Memory B cell (primary cell): ENCODE data around the gene RING1.

ENCODE experiments used
- ATAC-seq: fragments of 150-1000 bp; cut with Tn5 transposase; 2 replicates; pipeline ENCODE4 v1.10.0; 2021; ENCODE audit warnings: low read depth, mild to moderate bottlenecking, moderate library complexity
- DNase-seq, 2 donors: peaks; one replicate each; pipeline ENCODE4 v3.0.0; 2022; ENCODE audit warnings: low spot score in 2 of 2
- H3K27ac Mint-ChIP-seq: one replicate; pipeline ENCODE4 v1.8.0; 2022; ENCODE audit warnings: mild to moderate bottlenecking, moderate library complexity, mixed read lengths
- H3K27me3 Mint-ChIP-seq: one replicate; pipeline ENCODE4 v1.8.0; 2022; ENCODE audit warnings: mixed read lengths
- H3K36me3 Mint-ChIP-seq: one replicate; pipeline ENCODE4 v1.8.0; 2022; ENCODE audit warnings: mild to moderate bottlenecking, mixed read lengths
- H3K4me1 Mint-ChIP-seq: one replicate; pipeline ENCODE4 v1.8.0; 2022; ENCODE audit warnings: mixed read lengths
- H3K4me3 Mint-ChIP-seq: one replicate; pipeline ENCODE4 v1.8.0; 2022; ENCODE audit warnings: mild to moderate bottlenecking, moderate library complexity, mixed read lengths
- H3K9me3 Mint-ChIP-seq: one replicate; pipeline ENCODE4 v1.8.0; 2022; ENCODE audit warnings: mixed read lengths

The RING1 gene

GRCh38 chr6:33193619-33194018, 14.7 kb upstream of the RING1 start:
- H3K9me3 Mint-ChIP-seq: no peaks in the 10 kb centered on the region
- DNase-seq (no peak), ATAC-seq (no peak)
- peaks cover 16% of the 10 kb centered on the region for H3K27me3 Mint-ChIP-seq
- no peak overlapping the region for H3K4me3 Mint-ChIP-seq
- H3K36me3 Mint-ChIP-seq: peaks cover 26% of the 10 kb centered on the region
- H3K4me1 Mint-ChIP-seq: peaks cover 25% of the 10 kb centered on the region
- H3K27ac Mint-ChIP-seq: no peak overlapping the region

GRCh38 chr6:33194431-33194979, 13.8 kb upstream of the RING1 start:
- peaks cover 34% of the 10 kb centered on the region for H3K4me1 Mint-ChIP-seq
- H3K9me3 Mint-ChIP-seq: no peaks in the 10 kb centered on the region
- H3K36me3 Mint-ChIP-seq: peaks cover 26% of the 10 kb centered on the region
- peaks cover 16% of the 10 kb centered on the region for H3K27me3 Mint-ChIP-seq
- no peak overlapping the region for H3K4me3 Mint-ChIP-seq
- no peak for ATAC-seq
- H3K27ac Mint-ChIP-seq: no peak overlapping the region
- DNase-seq: no peak

GRCh38 chr6:33195304-33196165, 12.8 kb upstream of the RING1 start:
- Mint-ChIP-seq H3K4me1 (peaks cover 35% of the 10 kb centered on the region), H3K4me3 (no peak overlapping the region), H3K36me3 (peaks cover 26% of the 10 kb centered on the region), H3K27me3 (peaks cover 10% of the 10 kb centered on the region), H3K9me3 (no peaks in the 10 kb centered on the region), H3K27ac (no peak overlapping the region)
- DNase-seq: no peak
- no peak for ATAC-seq

- no peak overlapping the region for H3K27ac Mint-ChIP-seq
- peaks cover 2% of the 10 kb centered on the region for H3K27me3 Mint-ChIP-seq
- DNase-seq (peak in 1 of 2 donors; percentile 49), ATAC-seq (peak; percentile 24)
- peaks cover 48% of the 10 kb centered on the region for H3K4me1 Mint-ChIP-seq
- H3K9me3 Mint-ChIP-seq: no peaks in the 10 kb centered on the region
- H3K4me3 Mint-ChIP-seq: no peak overlapping the region
- H3K36me3 Mint-ChIP-seq: peaks cover 34% of the 10 kb centered on the region
Measured at GRCh38 chr6:33197431-33198048, 10.8 kb upstream of the RING1 start.

GRCh38 chr6:33198159-33198852, 10.0 kb upstream of the RING1 start:
- DNase-seq (no peak), ATAC-seq (no peak)
- peak overlapping the region; percentile 99 for H3K4me3 Mint-ChIP-seq
- H3K27ac Mint-ChIP-seq: peak overlapping the region; percentile 77
- no peaks in the 10 kb centered on the region for H3K9me3 Mint-ChIP-seq
- H3K36me3 Mint-ChIP-seq: peaks cover 42% of the 10 kb centered on the region
- no peaks in the 10 kb centered on the region for H3K27me3 Mint-ChIP-seq
- peaks cover 46% of the 10 kb centered on the region for H3K4me1 Mint-ChIP-seq

- H3K4me3 Mint-ChIP-seq: peak overlapping the region; percentile 99
- H3K27ac Mint-ChIP-seq: peak overlapping the region; percentile 77
- no peaks in the 10 kb centered on the region for H3K9me3 Mint-ChIP-seq
- H3K36me3 Mint-ChIP-seq: peaks cover 43% of the 10 kb centered on the region
- H3K27me3 Mint-ChIP-seq: no peaks in the 10 kb centered on the region
- ATAC-seq (no peak), DNase-seq (no peak)
- H3K4me1 Mint-ChIP-seq: peaks cover 49% of the 10 kb centered on the region
Measured at GRCh38 chr6:33198853-33199436, 9.4 kb upstream of the RING1 start.

- no peak for DNase-seq
Measured at GRCh38 chr6:33199687-33200218, 8.5 kb upstream of the RING1 start.

GRCh38 chr6:33200219-33201146, 7.8 kb upstream of the RING1 start, which contains the start of the genes RXRB and SLC39A7:
Gene RXRB, minus strand, starts transcription at chr6:33200665. Its CDS starts 189 bp downstream, at chr6:33200476.
Gene SLC39A7, plus strand, starts transcription at chr6:33200867. Its CDS starts 379 bp downstream, at chr6:33201246.
- Mint-ChIP-seq H3K27me3 (no peaks in the 10 kb centered on the region), H3K27ac (peak within 1 kb of the TSS; percentile 95), H3K9me3 (no peaks in the 10 kb centered on the region), H3K4me3 (peak within 1 kb of the TSS; percentile 99), H3K36me3 (peaks cover 34% of the 10 kb centered on the region), H3K4me1 (peaks cover 59% of the 10 kb centered on the region)
- DNase-seq (peak; percentile 88 to 95), ATAC-seq (peak; percentile 78)

More at GRCh38 chr6:33199687-33200218, 8.5 kb upstream of the RING1 start:
- Mint-ChIP-seq H3K27ac (peak overlapping the region; percentile 95), H3K36me3 (peaks cover 38% of the 10 kb centered on the region), H3K4me1 (peaks cover 54% of the 10 kb centered on the region), H3K9me3 (no peaks in the 10 kb centered on the region), H3K27me3 (no peaks in the 10 kb centered on the region), H3K4me3 (peak overlapping the region; percentile 99)
- ATAC-seq: peak; percentile 4

- peak overlapping the region; percentile 99 for H3K4me3 Mint-ChIP-seq
- H3K4me1 Mint-ChIP-seq: peaks cover 60% of the 10 kb centered on the region
- H3K36me3 Mint-ChIP-seq: peaks cover 27% of the 10 kb centered on the region
- H3K27me3 Mint-ChIP-seq: no peaks in the 10 kb centered on the region
- DNase-seq (no peak), ATAC-seq (no peak)
- H3K27ac Mint-ChIP-seq: peak overlapping the region; percentile 95
- no peaks in the 10 kb centered on the region for H3K9me3 Mint-ChIP-seq
Measured at GRCh38 chr6:33201147-33201545, 7.2 kb upstream of the RING1 start.

- Mint-ChIP-seq H3K9me3 (no peaks in the 10 kb centered on the region), H3K27ac (no peak overlapping the region), H3K36me3 (peaks cover 22% of the 10 kb centered on the region), H3K4me1 (peaks cover 60% of the 10 kb centered on the region), H3K4me3 (peak overlapping the region; percentile 99), H3K27me3 (no peaks in the 10 kb centered on the region)
- no peak for ATAC-seq
- no peak for DNase-seq
Measured at GRCh38 chr6:33201935-33202334, 6.4 kb upstream of the RING1 start.

- Mint-ChIP-seq H3K4me3 (peak overlapping the region; percentile 29), H3K36me3 (peaks cover 19% of the 10 kb centered on the region), H3K27ac (no peak overlapping the region), H3K4me1 (peaks cover 57% of the 10 kb centered on the region), H3K9me3 (no peaks in the 10 kb centered on the region), H3K27me3 (no peaks in the 10 kb centered on the region)
- DNase-seq (no peak), ATAC-seq (no peak)
Measured at GRCh38 chr6:33202799-33203198, 5.5 kb upstream of the RING1 start.

GRCh38 chr6:33203443-33204164, 4.7 kb upstream of the RING1 start:
- Mint-ChIP-seq H3K9me3 (no peaks in the 10 kb centered on the region), H3K4me1 (peaks cover 50% of the 10 kb centered on the region), H3K36me3 (peaks cover 16% of the 10 kb centered on the region), H3K27me3 (no peaks in the 10 kb centered on the region), H3K27ac (no peak overlapping the region), H3K4me3 (peak overlapping the region; percentile 94)
- ATAC-seq (no peak), DNase-seq (no peak)
